Mesangial cell (primary cell): ENCODE measurements around the gene OXTR. TPM values are rescaled to one million over a fixed set of nuclear protein-coding genes. Genes with fewer than 3 reads are reported as not detected.

ENCODE experiments used
- total RNA-seq: library from RNA; depleted of rRNA; stranded (reverse); fragments of >200 nt; gene quantifications from 2 replicates; pipeline ENCODE4 v1.2.3, GENCODE V29; 2015

The OXTR gene
- total RNA-seq: 5.7 and 29.3 TPM in 2 replicates

GRCh38 chr3:8769088-8769822 lies at the start of gene OXTR:
TSS of gene OXTR (minus strand) at chr3:8769613. CDS start at chr3:8768187, 1,426 bp downstream.

GRCh38 chr3:8733332-8734094 lies 35.9 kb downstream of the OXTR start, which contains the start of gene CAV3:
TSS of gene CAV3 (plus strand) at chr3:8733802. CDS start at chr3:8733877, 75 bp downstream.

Other genes starting within 250 kb of the OXTR start
- gene SSUH2, start 124.8 kb downstream of the OXTR start, total RNA-seq: 0.63 TPM in 1 of 2 replicates, not detected in the other
- not detected in 2 replicates for gene CAV3, start 35.8 kb downstream of the OXTR start, total RNA-seq
- gene RAD18, start 193.9 kb upstream of the OXTR start, total RNA-seq: 4.8 and 17.9 TPM in 2 replicates